Osteoblast (primary cell): ENCODE measurements around the gene GJA1. TPM values are rescaled to one million over a fixed set of nuclear protein-coding genes. Genes with fewer than 3 reads are reported as not detected.

Source experiments
- DNase-seq: peaks from one replicate; pipeline ENCODE4 v3.0.0; 2011; ENCODE audit warnings: low spot score, mixed read lengths; ENCODE audit not compliant: insufficient read length; ENCODE audit errors: missing footprints
- H2AFZ ChIP-seq: 2 replicates; pipeline ENCODE4 v1.6.0; 2011; ENCODE audit warnings: mild to moderate bottlenecking, low read length
- H3K27ac ChIP-seq: 2 replicates; pipeline ENCODE4 v1.5.1; 2011; ENCODE audit warnings: mild to moderate bottlenecking, low read depth, low read length, moderate library complexity
- H3K27me3 ChIP-seq: 2 replicates; pipeline ENCODE4 v1.6.0; 2012; ENCODE audit warnings: mild to moderate bottlenecking, control low read depth, inconsistent platforms, low read length, moderate library complexity; ENCODE audit not compliant: insufficient read depth
- H3K36me3 ChIP-seq: 2 replicates; pipeline ENCODE4 v1.5.1; 2011; ENCODE audit warnings: mild to moderate bottlenecking, low read length, control low read depth, moderate library complexity; ENCODE audit not compliant: insufficient read depth
- H3K4me1 ChIP-seq: 2 replicates; pipeline ENCODE4 v1.5.1; 2011; ENCODE audit warnings: mild to moderate bottlenecking, low read length, control low read depth, moderate library complexity; ENCODE audit not compliant: insufficient read depth
- H3K4me2 ChIP-seq: 2 replicates; pipeline ENCODE4 v1.6.0; 2011; ENCODE audit warnings: mild to moderate bottlenecking, low read length; ENCODE audit not compliant: insufficient read depth
- H3K4me3 ChIP-seq: fragments of 200-600 bp; sonication (generic); 3 replicates; pipeline ENCODE4 v1.5.1; 2012; ENCODE audit warnings: mild to moderate bottlenecking, low read length, inconsistent platforms; ENCODE audit not compliant: insufficient read depth
- H3K79me2 ChIP-seq: 2 replicates; pipeline ENCODE4 v1.6.0; 2012; ENCODE audit warnings: mild to moderate bottlenecking, low read length, control low read depth, inconsistent platforms; ENCODE audit not compliant: insufficient read depth
- H3K9me3 ChIP-seq: 2 replicates; pipeline ENCODE4 v1.5.1; 2011; ENCODE audit warnings: low read depth, low read length, control low read depth
- H4K20me1 ChIP-seq: 2 replicates; pipeline ENCODE4 v1.6.0; 2012; ENCODE audit warnings: mild to moderate bottlenecking, low read length, control low read depth; ENCODE audit not compliant: insufficient read depth
- CTCF ChIP-seq: IDR thresholded peaks from 2 replicates; pipeline ENCODE4 v1.5.1; 2011; ENCODE audit warnings: mild to moderate bottlenecking, low read depth, low read length, moderate library complexity; ENCODE audit errors: extremely low read depth
- total RNA-seq: library from RNA; depleted of rRNA; stranded (reverse); fragments of >200 nt; gene quantifications from 2 replicates; pipeline ENCODE4 v1.2.3, GENCODE V29; 2012

GJA1 gene
- total RNA-seq, 1 donor, result 1,360 TPM

GRCh38 chr6:121437851-121438651, 2.6 kb downstream of the GJA1 start:
- Histone ChIP-seq H3K9me3 (no peaks in the 10 kb centered on the region), H3K4me3 (peak overlapping the region; percentile 83), H3K4me2 (peak overlapping the region; percentile 85), H2AFZ (no peak overlapping the region), H4K20me1 (peaks cover 22% of the 10 kb centered on the region), H3K79me2 (peaks cover 80% of the 10 kb centered on the region), H3K4me1 (peaks cover 46% of the 10 kb centered on the region), H3K27ac (peak overlapping the region; percentile 97), H3K36me3 (peaks cover 26% of the 10 kb centered on the region), H3K27me3 (no peaks in the 10 kb centered on the region)
- TF ChIP-seq CTCF, result no peak
- no peak for DNase-seq

GRCh38 chr6:121438869-121439268, 3.4 kb downstream of the GJA1 start:
- peaks cover 26% of the 10 kb centered on the region for H3K36me3 ChIP-seq
- H2AFZ ChIP-seq, result no peak overlapping the region
- no peak for DNase-seq
- H3K4me2 ChIP-seq, result peak overlapping the region; percentile 85
- peaks cover 27% of the 10 kb centered on the region for H4K20me1 ChIP-seq
- H3K27me3 ChIP-seq, result no peaks in the 10 kb centered on the region
- no peaks in the 10 kb centered on the region for H3K9me3 ChIP-seq
- peaks cover 48% of the 10 kb centered on the region for H3K4me1 ChIP-seq
- no peak for TF ChIP-seq CTCF
- peak overlapping the region; percentile 97 for H3K27ac ChIP-seq
- H3K4me3 ChIP-seq, result peak overlapping the region; percentile 83
- peaks cover 89% of the 10 kb centered on the region for H3K79me2 ChIP-seq

- TF ChIP-seq CTCF, result no peak
- H3K27me3 ChIP-seq, result no peaks in the 10 kb centered on the region
- H4K20me1 ChIP-seq, result peaks cover 33% of the 10 kb centered on the region
- peaks cover 29% of the 10 kb centered on the region for H3K36me3 ChIP-seq
- H3K4me2 ChIP-seq, result peak overlapping the region; percentile 85
- H3K4me3 ChIP-seq, result peak overlapping the region; percentile 83
- peak overlapping the region; percentile 97 for H3K27ac ChIP-seq
- no peak overlapping the region for H2AFZ ChIP-seq
- no peak for DNase-seq
- no peaks in the 10 kb centered on the region for H3K9me3 ChIP-seq
- peaks cover 51% of the 10 kb centered on the region for H3K4me1 ChIP-seq
- peaks cover 95% of the 10 kb centered on the region for H3K79me2 ChIP-seq
These were observed 4.0 kb downstream of the GJA1 start for GRCh38 chr6:121439475-121439874.

GRCh38 chr6:121439926-121440325, 4.5 kb downstream of the GJA1 start:
- H3K9me3 ChIP-seq, result no peaks in the 10 kb centered on the region
- H2AFZ ChIP-seq, result no peak overlapping the region
- H3K27me3 ChIP-seq, result no peaks in the 10 kb centered on the region
- no peak for TF ChIP-seq CTCF
- H3K36me3 ChIP-seq, result peaks cover 33% of the 10 kb centered on the region
- H3K4me1 ChIP-seq, result peaks cover 51% of the 10 kb centered on the region
- H3K79me2 ChIP-seq, result peaks cover 98% of the 10 kb centered on the region
- H3K4me3 ChIP-seq, result peak overlapping the region; percentile 83
- no peak for DNase-seq
- peaks cover 37% of the 10 kb centered on the region for H4K20me1 ChIP-seq
- peak overlapping the region; percentile 97 for H3K27ac ChIP-seq
- peak overlapping the region; percentile 85 for H3K4me2 ChIP-seq
